Esophagus muscularis mucosa (tissue), 4 donors: ENCODE results near the gene CFAP221.
"Not testable (repeated sequence)": the region's sequence is repeated elsewhere in the genome, so short reads cannot be mapped to it uniquely, and the experiment has no call there.

Source experiments
- EP300 ChIP-seq: sonication (generic); formaldehyde crosslinking; IDR thresholded peaks from one replicate; pipeline ENCODE4 v1.6.1; 2017; ENCODE audit warnings: antibody characterized with exemption
- POLR2A ChIP-seq: fragments of 450-650 bp; IDR thresholded peaks from one replicate; pipeline ENCODE4 v1.6.1; 2017; ENCODE audit warnings: antibody characterized with exemption, moderate library complexity, mild to moderate bottlenecking, low read depth
- POLR2AphosphoS5 ChIP-seq, 2 donors: sonication (generic); formaldehyde crosslinking; IDR thresholded peaks; one replicate each; pipeline ENCODE4 v1.6.1; 2017; ENCODE audit warnings: antibody characterized with exemption in 2 of 2
- TF ChIP-seq, protein P1 (sequence below), 3 experiments: fragments of 200-600 bp in 2 of 3; fragments of 450-650 bp in 1 of 3; sonication (generic) in 2 of 3; IDR thresholded peaks; one replicate each; pipeline ENCODE4 v1.5.1; 2017 to 2019; ENCODE audit warnings: antibody characterized with exemption in 3 of 3, mild to moderate bottlenecking in 2 of 3, moderate library complexity in 1 of 3

DNA sequence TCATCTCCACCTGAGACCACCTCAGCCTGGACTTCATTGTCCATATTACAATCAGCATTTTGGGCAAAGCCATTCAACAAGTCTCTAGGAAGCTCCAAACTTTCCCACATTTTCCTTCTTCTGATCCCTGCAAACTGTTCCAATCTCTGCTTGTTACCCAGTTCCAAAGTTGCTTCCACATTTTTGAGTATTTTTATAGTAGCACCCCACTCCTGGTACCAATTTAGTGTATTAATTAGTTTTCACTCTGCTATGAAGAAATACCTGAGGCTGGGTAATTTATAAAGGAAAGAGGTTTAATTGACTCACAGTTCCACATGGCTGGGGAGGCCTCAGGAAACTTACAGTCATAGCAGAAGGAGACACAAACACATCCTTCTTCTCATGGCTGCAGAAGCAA lies 69.9 kb downstream of the CFAP221 start:
- TF ChIP-seq, protein P1, sequence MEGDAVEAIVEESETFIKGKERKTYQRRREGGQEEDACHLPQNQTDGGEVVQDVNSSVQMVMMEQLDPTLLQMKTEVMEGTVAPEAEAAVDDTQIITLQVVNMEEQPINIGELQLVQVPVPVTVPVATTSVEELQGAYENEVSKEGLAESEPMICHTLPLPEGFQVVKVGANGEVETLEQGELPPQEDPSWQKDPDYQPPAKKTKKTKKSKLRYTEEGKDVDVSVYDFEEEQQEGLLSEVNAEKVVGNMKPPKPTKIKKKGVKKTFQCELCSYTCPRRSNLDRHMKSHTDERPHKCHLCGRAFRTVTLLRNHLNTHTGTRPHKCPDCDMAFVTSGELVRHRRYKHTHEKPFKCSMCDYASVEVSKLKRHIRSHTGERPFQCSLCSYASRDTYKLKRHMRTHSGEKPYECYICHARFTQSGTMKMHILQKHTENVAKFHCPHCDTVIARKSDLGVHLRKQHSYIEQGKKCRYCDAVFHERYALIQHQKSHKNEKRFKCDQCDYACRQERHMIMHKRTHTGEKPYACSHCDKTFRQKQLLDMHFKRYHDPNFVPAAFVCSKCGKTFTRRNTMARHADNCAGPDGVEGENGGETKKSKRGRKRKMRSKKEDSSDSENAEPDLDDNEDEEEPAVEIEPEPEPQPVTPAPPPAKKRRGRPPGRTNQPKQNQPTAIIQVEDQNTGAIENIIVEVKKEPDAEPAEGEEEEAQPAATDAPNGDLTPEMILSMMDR (IDR thresholded peaks at IDR 0.05), result not testable (repeated sequence)
- TF ChIP-seq POLR2AphosphoS5 (IDR thresholded peaks at IDR 0.05); EP300; POLR2A: not testable (repeated sequence)
